Measurements from ENCODE around the gene CELF1. TPM values are rescaled to one million over a fixed set of nuclear protein-coding genes. Genes with fewer than 3 reads are reported as not detected.

The CELF1 gene
- total RNA-seq, 1 experiment from 2014 or later: 115 TPM

GRCh38 chr11:47485107-47485506 is 67.8 kb downstream of the CELF1 start:
- DNase-seq (ENCODE audit: low spot score): no peak

- DNase-seq (ENCODE audit: low spot score): no peak
Measured at GRCh38 chr11:47483457-47483856, 69.5 kb downstream of the CELF1 start.

- DNase-seq (ENCODE audit: low spot score): no peak
Measured at GRCh38 chr11:47480762-47481161, 72.2 kb downstream of the CELF1 start.

- no peak for DNase-seq (ENCODE audit: low spot score)
Measured at GRCh38 chr11:47478651-47479329, 74.1 kb downstream of the CELF1 start.

- no peak for DNase-seq (ENCODE audit: low spot score)
Measured at GRCh38 chr11:47477753-47478152, 75.2 kb downstream of the CELF1 start.

- peak; percentile 74 for DNase-seq (ENCODE audit: low spot score)
Measured at GRCh38 chr11:47477323-47477722, 75.6 kb downstream of the CELF1 start.

- DNase-seq (ENCODE audit: low spot score): no peak
Measured at GRCh38 chr11:47470671-47471070, 82.3 kb downstream of the CELF1 start.

- no peak for DNase-seq (ENCODE audit: low spot score)
Measured at GRCh38 chr11:47469361-47470179, 83.4 kb downstream of the CELF1 start.

GRCh38 chr11:47468598-47469214 is 84.2 kb downstream of the CELF1 start:
- no peak for DNase-seq (ENCODE audit: low spot score)

- DNase-seq (ENCODE audit: low spot score): no peak
Measured at GRCh38 chr11:47467357-47467756, 85.6 kb downstream of the CELF1 start.

- DNase-seq (ENCODE audit: low spot score): peak; percentile 90
Measured at GRCh38 chr11:47466701-47467250, 86.2 kb downstream of the CELF1 start.

GRCh38 chr11:47466201-47466600 is 86.7 kb downstream of the CELF1 start:
- no peak for DNase-seq (ENCODE audit: low spot score)

GRCh38 chr11:47464483-47464882 is 88.4 kb downstream of the CELF1 start:
- peak; percentile 98 for DNase-seq (ENCODE audit: low spot score)

GRCh38 chr11:47461876-47462275 is 91.1 kb downstream of the CELF1 start:
- no peak for DNase-seq (ENCODE audit: low spot score)

GRCh38 chr11:47460571-47461235 is 92.2 kb downstream of the CELF1 start:
- DNase-seq (ENCODE audit: low spot score): no peak

GRCh38 chr11:47454258-47454671 is 98.7 kb downstream of the CELF1 start:
- DNase-seq (ENCODE audit: low spot score): peak; percentile 82

- no peak for DNase-seq (ENCODE audit: low spot score)
Measured at GRCh38 chr11:47453365-47453764, 99.6 kb downstream of the CELF1 start.

- DNase-seq (ENCODE audit: low spot score): no peak
Measured at GRCh38 chr11:47451990-47452389, 100.9 kb downstream of the CELF1 start.

GRCh38 chr11:47451436-47451835 is 101.5 kb downstream of the CELF1 start:
- DNase-seq (ENCODE audit: low spot score): no peak

GRCh38 chr11:47449541-47449940 is 103.4 kb downstream of the CELF1 start:
- no peak for DNase-seq (ENCODE audit: low spot score)

- DNase-seq (ENCODE audit: low spot score): no peak
Measured at GRCh38 chr11:47448566-47449427, 104.1 kb downstream of the CELF1 start, which contains the start of gene RAPSN. TSS of gene RAPSN (minus strand) at chr11:47449136. CDS start at chr11:47448964, 172 bp downstream.

Data from A172 (cell line).